PC-3 (cell line): Measurements from ENCODE around the gene TSPEAR. TPM values are rescaled to one million over a fixed set of nuclear protein-coding genes. Genes with fewer than 3 reads are reported as not detected.

Source experiments
- ATAC-seq: fragments of 200-7000 bp; cut with Tn5 transposase; 2 replicates; pipeline ENCODE4 v1.9.1; 2020; ENCODE audit warnings: mild to moderate bottlenecking, moderate library complexity
- BruUV-seq: library from RNA; stranded (reverse); fragments of 400-500 nt; replicated peaks from 2 replicates; lab custom pipeline; 2021; lab: Mats Ljungman, UMichigan
- CTCF ChIA-PET: fragments of 300-600 bp; sonication (Branson Sonifier 250); formaldehyde crosslinking; loops from one replicate; lab custom pipeline; 2022; ENCODE audit warnings: antibody characterized with exemption; lab: Charles Lee
- POLR2A ChIA-PET: fragments of 300-600 bp; sonication (Branson Sonifier 250); formaldehyde crosslinking; loops from one replicate; lab custom pipeline; 2022; ENCODE audit warnings: antibody characterized with exemption; ENCODE audit not compliant: unreplicated experiment; lab: Charles Lee
- DNase-seq: peaks from one replicate; pipeline ENCODE4 v3.0.0-alpha.2; 2015
- H2AFZ ChIP-seq: fragments of 300-600 bp; sonication (generic); 2 replicates; pipeline ENCODE4 v1.6.0; 2016; ENCODE audit warnings: antibody characterized with exemption, low read length
- H3F3A ChIP-seq: fragments of 300-600 bp; sonication (generic); one replicate; pipeline ENCODE4 v1.6.0; 2017; ENCODE audit warnings: antibody characterized with exemption, low read length, control low read depth, mild to moderate bottlenecking; ENCODE audit not compliant: unreplicated experiment
- H3K27ac ChIP-seq: fragments of 300-600 bp; sonication (generic); 2 replicates; pipeline ENCODE4 v1.5.1; 2016; ENCODE audit warnings: mild to moderate bottlenecking, low read length
- H3K27me3 ChIP-seq: fragments of 300-600 bp; sonication (generic); 2 replicates; pipeline ENCODE4 v1.6.1; 2016; ENCODE audit warnings: low read length, mixed read lengths
- H3K36me3 ChIP-seq: fragments of 300-600 bp; sonication (generic); 2 replicates; pipeline ENCODE4 v1.6.1; 2016; ENCODE audit warnings: low read depth, mixed run types, low read length, mixed read lengths
- H3K4me1 ChIP-seq: fragments of 300-600 bp; sonication (generic); 2 replicates; pipeline ENCODE4 v1.5.1; 2016; ENCODE audit warnings: low read length; ENCODE audit not compliant: insufficient read depth
- H3K4me2 ChIP-seq: fragments of 300-600 bp; sonication (generic); 2 replicates; pipeline ENCODE4 v1.6.0; 2016; ENCODE audit warnings: low read length
- H3K4me3 ChIP-seq: fragments of 300-600 bp; sonication (generic); 2 replicates; pipeline ENCODE4 v1.5.1; 2016; ENCODE audit warnings: mild to moderate bottlenecking, low read length, mixed read lengths
- H3K79me2 ChIP-seq: fragments of 300-600 bp; sonication (generic); 2 replicates; pipeline ENCODE4 v1.6.1; 2017; ENCODE audit warnings: low read length, mixed read lengths
- H3K9ac ChIP-seq: fragments of 300-600 bp; sonication (generic); 2 replicates; pipeline ENCODE4 v1.6.0; 2016; ENCODE audit warnings: mild to moderate bottlenecking, low read length
- H3K9me2 ChIP-seq: fragments of 300-600 bp; sonication (generic); replicated peaks from 2 replicates; pipeline ENCODE4 v1.6.1; 2016; ENCODE audit warnings: mixed run types, low read length, mixed read lengths
- H3K9me3 ChIP-seq: fragments of 300-600 bp; sonication (generic); 2 replicates; pipeline ENCODE4 v1.6.1; 2016; ENCODE audit warnings: low read length, mixed read lengths
- H4K20me1 ChIP-seq: fragments of 300-600 bp; sonication (generic); 2 replicates; pipeline ENCODE4 v1.6.1; 2016; ENCODE audit warnings: low read length, mixed read lengths
- EZH2 ChIP-seq: fragments of 300-600 bp; sonication (generic); IDR thresholded peaks from one replicate; pipeline ENCODE4 v1.6.1; 2017; ENCODE audit warnings: antibody characterized with exemption, mild to moderate bottlenecking, low read length; ENCODE audit not compliant: unreplicated experiment
- EZH2phosphoT487 ChIP-seq: fragments of 300-600 bp; sonication (generic); IDR thresholded peaks from 2 replicates; pipeline ENCODE4 v1.6.1; 2018; ENCODE audit warnings: mild to moderate bottlenecking, antibody characterized with exemption, low read length, borderline replicate concordance
- intact Hi-C: fragments of 100-400 bp; cut with micrococcal nuclease; formaldehyde crosslinking; loops from 2 replicates; pipeline ENCODE4 v1.9.0; 2023
- total RNA-seq: library from RNA; depleted of rRNA; stranded (reverse); fragments of >200 nt; gene quantifications from 2 replicates; pipeline ENCODE4 v1.2.3, GENCODE V29; 2014
- TF ChIP-seq, protein P1 (sequence below): fragments of 300-600 bp; sonication (generic); conservative IDR thresholded peaks from 2 replicates; pipeline ENCODE4 v1.5.1; 2017; ENCODE audit warnings: antibody characterized with exemption, low read depth, mild to moderate bottlenecking, low read length

TSPEAR gene
- total RNA-seq, 1 experiment from 2014 or later, result 2.1 TPM

DNA sequence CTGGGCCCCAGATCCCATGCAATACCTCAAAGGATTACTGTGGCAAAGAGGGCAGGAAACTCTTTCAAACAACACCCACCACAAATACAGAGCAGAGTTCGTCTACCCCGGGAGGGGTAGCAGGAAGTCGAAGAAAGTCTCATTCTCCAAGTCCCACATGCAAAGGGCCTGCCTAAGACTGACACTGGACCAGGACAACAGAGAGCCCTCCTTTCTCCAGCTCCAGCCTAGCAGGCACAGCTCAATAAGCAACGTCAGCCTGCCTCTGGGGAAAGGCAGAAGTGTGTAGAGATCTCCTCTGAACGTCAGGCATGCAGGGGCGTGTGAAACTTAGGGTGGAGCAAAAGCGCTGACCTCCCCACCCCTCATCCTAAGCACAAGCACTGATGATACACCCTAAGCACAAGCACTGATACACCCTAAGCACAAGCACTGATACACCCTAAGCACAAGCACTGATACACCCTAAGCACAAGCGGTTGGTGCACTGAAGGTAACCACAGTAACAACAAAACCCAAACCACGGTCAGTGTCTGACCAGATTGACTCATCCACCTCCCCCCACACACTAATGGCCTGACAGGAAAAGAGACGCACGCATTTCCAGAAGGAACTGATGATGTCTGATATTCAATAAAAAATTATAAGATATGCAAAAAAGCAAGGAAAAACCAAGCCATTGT is 52.3 kb downstream of the TSPEAR start:
- Histone ChIP-seq H3K36me3 (no peaks in the 10 kb centered on the region), H3K9ac (no peak overlapping the region), H3K79me2 (no peaks in the 10 kb centered on the region), H3K4me1 (no peaks in the 10 kb centered on the region), H3K4me2 (no peak overlapping the region), H2AFZ (no peak overlapping the region), H3K27me3 (no peaks in the 10 kb centered on the region), H3K27ac (no peak overlapping the region), H3F3A (no peaks in the 10 kb centered on the region), H3K9me2 (no peaks in the 10 kb centered on the region), H3K9me3 (0 out of 2 replicates have a peak, but pooled peaks cover 5% of the 10 kb centered on the region), H4K20me1 (no peaks in the 10 kb centered on the region), H3K4me3 (no peak overlapping the region)
- TF ChIP-seq EZH2phosphoT487 (no peak), EZH2 (no peak)
- TF ChIP-seq, protein P1, sequence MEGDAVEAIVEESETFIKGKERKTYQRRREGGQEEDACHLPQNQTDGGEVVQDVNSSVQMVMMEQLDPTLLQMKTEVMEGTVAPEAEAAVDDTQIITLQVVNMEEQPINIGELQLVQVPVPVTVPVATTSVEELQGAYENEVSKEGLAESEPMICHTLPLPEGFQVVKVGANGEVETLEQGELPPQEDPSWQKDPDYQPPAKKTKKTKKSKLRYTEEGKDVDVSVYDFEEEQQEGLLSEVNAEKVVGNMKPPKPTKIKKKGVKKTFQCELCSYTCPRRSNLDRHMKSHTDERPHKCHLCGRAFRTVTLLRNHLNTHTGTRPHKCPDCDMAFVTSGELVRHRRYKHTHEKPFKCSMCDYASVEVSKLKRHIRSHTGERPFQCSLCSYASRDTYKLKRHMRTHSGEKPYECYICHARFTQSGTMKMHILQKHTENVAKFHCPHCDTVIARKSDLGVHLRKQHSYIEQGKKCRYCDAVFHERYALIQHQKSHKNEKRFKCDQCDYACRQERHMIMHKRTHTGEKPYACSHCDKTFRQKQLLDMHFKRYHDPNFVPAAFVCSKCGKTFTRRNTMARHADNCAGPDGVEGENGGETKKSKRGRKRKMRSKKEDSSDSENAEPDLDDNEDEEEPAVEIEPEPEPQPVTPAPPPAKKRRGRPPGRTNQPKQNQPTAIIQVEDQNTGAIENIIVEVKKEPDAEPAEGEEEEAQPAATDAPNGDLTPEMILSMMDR, result no peak
- BruUV-seq, result no TSS peak
- DNase-seq (no peak), ATAC-seq (no peak)
- CTCF ChIA-PET, result no interaction called here
- intact Hi-C loops, result no loop called here
- POLR2A ChIA-PET, result no interaction called here

DNA sequence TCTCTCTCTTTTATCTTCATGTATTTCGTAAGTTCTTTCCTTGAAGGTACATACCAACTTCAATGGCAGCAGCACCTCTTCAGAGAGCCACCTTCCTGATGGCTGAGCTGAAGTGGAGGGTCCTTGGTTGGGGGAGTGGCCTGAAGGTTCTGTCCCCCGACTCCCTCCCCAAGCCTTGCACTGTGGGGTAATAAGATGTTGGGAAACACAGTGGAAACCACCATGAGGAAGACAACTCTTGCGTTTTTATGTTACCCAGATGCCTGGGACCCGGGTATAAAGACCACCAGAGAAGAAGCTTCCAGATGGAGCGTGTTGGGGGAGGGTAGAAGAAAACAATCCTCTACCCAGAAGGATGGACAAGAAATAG is 52.8 kb downstream of the TSPEAR start:
- no peaks in the 10 kb centered on the region for H3K36me3 ChIP-seq
- H3K79me2 ChIP-seq, result no peaks in the 10 kb centered on the region
- H3K4me2 ChIP-seq, result no peak overlapping the region
- ATAC-seq, result no peak
- 0 out of 2 replicates have a peak, but pooled peaks cover 5% of the 10 kb centered on the region for H3K9me3 ChIP-seq
- intact Hi-C loops, result no loop called here
- H3K27me3 ChIP-seq, result no peaks in the 10 kb centered on the region
- ChIA-PET POLR2A (no interaction called here), CTCF (no interaction called here)
- no peak overlapping the region for H2AFZ ChIP-seq
- H3K9me2 ChIP-seq, result no peaks in the 10 kb centered on the region
- H4K20me1 ChIP-seq, result no peaks in the 10 kb centered on the region
- no peaks in the 10 kb centered on the region for H3K4me1 ChIP-seq
- TF ChIP-seq EZH2phosphoT487, result no peak
- no peak for DNase-seq
- no peak overlapping the region for H3K4me3 ChIP-seq
- no TSS peak for BruUV-seq
- no peak overlapping the region for H3K9ac ChIP-seq
- no peaks in the 10 kb centered on the region for H3F3A ChIP-seq
- no peak overlapping the region for H3K27ac ChIP-seq

GRCh38 chr21:44657635-44658540 is 53.5 kb downstream of the TSPEAR start, which contains the start of gene KRTAP12-3:
KRTAP12-3 (plus strand) TSS chr21:44657932; CDS start chr21:44657980, 48 bp downstream.
- H3K27me3 ChIP-seq, result no peaks in the 10 kb centered on the region
- H3K9me3 ChIP-seq, result 0 out of 2 replicates have a peak, but pooled peaks cover 5% of the 10 kb centered on the region
- no peak within 1 kb of the TSS for H3K9ac ChIP-seq
- H3K4me2 ChIP-seq, result no peak within 1 kb of the TSS
- ChIA-PET CTCF (no interaction called here), POLR2A (no interaction called here)
- no peak for ATAC-seq
- no peaks in the 10 kb centered on the region for H3K79me2 ChIP-seq
- no peak for DNase-seq
- H3K36me3 ChIP-seq, result no peaks in the 10 kb centered on the region
- no peaks in the 10 kb centered on the region for H3K4me1 ChIP-seq
- no TSS peak for BruUV-seq
- H3F3A ChIP-seq, result no peaks in the 10 kb centered on the region
- H3K27ac ChIP-seq, result no peak within 1 kb of the TSS
- TF ChIP-seq EZH2phosphoT487, result no peak
- intact Hi-C loops, result no loop called here
- H3K9me2 ChIP-seq, result no peaks in the 10 kb centered on the region
- H3K4me3 ChIP-seq, result no peak within 1 kb of the TSS
- H4K20me1 ChIP-seq, result no peaks in the 10 kb centered on the region
- no peak within 1 kb of the TSS for H2AFZ ChIP-seq
